OCI-LY3 (cell line): ENCODE data around the gene MOB3B.

Source experiments
- EZH2phosphoT487 ChIP-seq: fragments of 200-600 bp; shearing (Covaris generic); IDR thresholded peaks from 2 replicates; pipeline ENCODE4 v1.6.1; 2018; ENCODE audit warnings: antibody characterized with exemption, mixed run types, low read depth
- TF ChIP-seq, protein P1 (sequence below): fragments of 200-600, 300-600 bp; sonication (generic); IDR thresholded peaks from 2 replicates; pipeline ENCODE4 v1.5.1; 2014; ENCODE audit warnings: antibody characterized with exemption, low read length, low read depth

DNA sequence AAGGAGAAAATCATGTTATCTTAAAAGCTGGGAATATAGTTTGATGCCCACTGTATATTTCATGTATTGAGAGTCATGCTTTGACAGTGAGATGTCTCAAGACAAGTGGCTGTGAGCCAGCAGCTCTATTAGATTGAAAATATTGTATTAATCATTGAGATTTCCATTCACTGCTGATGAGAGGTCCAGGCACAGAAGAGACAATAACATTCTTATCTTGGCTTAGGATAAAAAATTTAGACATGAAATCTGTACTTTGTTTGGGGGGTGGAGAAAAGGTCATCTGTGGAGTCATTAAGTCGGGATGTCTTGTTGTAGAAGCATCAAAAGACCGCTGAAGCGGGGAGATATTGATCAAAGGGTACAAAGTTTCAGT, 134.8 kb downstream of the MOB3B start:
- TF ChIP-seq, protein P1, sequence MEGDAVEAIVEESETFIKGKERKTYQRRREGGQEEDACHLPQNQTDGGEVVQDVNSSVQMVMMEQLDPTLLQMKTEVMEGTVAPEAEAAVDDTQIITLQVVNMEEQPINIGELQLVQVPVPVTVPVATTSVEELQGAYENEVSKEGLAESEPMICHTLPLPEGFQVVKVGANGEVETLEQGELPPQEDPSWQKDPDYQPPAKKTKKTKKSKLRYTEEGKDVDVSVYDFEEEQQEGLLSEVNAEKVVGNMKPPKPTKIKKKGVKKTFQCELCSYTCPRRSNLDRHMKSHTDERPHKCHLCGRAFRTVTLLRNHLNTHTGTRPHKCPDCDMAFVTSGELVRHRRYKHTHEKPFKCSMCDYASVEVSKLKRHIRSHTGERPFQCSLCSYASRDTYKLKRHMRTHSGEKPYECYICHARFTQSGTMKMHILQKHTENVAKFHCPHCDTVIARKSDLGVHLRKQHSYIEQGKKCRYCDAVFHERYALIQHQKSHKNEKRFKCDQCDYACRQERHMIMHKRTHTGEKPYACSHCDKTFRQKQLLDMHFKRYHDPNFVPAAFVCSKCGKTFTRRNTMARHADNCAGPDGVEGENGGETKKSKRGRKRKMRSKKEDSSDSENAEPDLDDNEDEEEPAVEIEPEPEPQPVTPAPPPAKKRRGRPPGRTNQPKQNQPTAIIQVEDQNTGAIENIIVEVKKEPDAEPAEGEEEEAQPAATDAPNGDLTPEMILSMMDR, result no peak
- TF ChIP-seq EZH2phosphoT487, result no peak
